D341Med (cell line): Measurements from ENCODE around the gene FNIP2.
"Not testable (repeated sequence)": the region's sequence is repeated elsewhere in the genome, so short reads cannot be mapped to it uniquely, and the experiment has no call there.

ENCODE experiments used
- DNase-seq: peaks from one replicate; pipeline ENCODE4 v3.0.0; 2012; ENCODE audit warnings: low spot score

The FNIP2 gene

DNA sequence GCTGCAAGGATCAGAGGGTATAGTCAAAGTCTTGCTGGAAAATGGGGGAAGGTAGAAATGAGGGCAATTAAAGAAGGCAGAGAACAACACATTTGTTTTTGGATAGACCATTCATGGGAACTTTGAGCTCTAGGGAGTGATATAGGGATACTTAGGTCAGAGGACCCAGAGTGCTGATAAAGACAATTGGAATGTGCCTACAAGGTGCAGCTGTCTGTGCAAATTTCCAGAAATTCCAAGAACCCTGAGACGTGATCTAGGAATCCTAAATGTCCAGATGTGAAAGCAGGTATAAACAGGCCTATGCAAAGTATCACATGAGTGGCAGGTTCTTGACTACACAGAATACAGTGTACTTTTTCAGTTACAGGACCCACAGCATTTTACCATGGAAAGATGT, 24.2 kb downstream of the FNIP2 start:
- DNase-seq = no peak

DNA sequence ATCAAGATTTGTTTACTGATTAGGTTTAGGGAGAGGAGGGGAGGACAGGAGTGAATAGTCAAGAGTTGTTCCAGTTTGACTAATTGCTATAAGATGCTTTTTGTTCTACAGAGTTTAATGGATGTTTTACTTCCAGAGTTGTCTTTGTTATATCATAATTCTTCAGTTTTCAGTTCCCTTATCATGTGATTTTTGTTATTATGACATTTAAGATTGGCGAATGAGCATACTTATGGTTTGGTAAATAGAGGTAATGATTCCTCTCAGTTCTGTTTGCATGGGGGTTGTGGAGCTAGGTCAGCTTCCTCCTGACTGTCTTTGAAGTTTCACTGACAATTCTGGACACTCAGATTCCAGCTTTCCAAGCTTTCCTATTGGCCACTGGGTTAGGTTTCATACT, 24.6 kb downstream of the FNIP2 start:
- not testable (repeated sequence) for DNase-seq

DNA sequence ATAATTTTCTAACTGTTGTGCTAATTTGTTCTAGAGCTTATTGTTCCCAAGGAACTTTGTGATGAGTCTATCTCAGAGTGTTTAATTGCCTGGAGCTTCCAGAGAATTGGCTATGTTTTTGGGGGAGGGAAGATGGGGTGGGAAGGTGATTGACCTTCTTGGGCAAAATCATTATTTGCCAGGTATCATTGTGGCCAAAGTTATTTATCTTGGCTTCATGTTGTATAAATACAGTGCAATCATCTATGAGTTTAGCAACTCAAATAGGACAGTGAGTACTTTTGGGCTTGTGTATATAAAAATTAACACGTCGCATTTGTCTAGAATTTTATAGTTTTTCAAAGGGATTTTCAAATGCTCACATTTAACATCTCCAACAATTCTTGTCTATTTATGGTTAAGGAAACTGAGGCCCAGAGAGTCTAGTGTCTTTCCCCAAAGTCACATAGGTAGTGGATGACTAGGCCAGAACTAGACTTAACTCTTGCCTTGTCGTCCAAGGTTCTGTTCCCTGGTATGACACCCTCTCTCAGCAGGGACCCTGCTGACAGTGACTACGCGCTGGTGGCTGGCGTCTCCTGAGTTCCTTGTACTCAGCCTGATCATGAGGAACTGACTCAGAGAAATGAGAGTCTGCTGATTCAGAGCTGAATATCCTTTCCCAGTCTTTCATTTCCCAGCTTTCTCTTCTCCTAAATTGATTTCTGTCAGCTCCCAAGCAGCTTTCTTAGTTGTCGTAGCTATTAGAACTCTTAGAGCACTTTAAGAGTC, 27.7 kb downstream of the FNIP2 start:
- DNase-seq = no peak

DNA sequence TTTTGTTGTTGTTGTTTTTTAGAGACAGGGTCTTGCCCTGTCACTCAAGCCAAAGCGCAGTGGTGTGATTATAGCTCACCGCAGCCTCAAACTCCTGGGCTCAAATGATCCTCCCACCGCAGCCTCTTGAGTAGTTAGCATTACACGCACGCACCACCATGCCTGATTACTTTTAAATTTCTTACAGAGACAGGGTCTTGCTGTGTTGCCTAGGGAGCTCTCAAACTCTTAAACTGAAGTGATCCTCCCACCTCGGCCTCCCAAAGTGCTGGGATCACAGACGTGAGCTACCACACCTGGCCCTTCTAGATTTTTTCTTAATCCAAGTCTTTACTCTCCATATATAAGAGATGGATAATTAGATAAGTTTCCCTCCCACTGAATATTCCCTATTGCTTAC, 29.2 kb downstream of the FNIP2 start:
- DNase-seq = no peak

DNA sequence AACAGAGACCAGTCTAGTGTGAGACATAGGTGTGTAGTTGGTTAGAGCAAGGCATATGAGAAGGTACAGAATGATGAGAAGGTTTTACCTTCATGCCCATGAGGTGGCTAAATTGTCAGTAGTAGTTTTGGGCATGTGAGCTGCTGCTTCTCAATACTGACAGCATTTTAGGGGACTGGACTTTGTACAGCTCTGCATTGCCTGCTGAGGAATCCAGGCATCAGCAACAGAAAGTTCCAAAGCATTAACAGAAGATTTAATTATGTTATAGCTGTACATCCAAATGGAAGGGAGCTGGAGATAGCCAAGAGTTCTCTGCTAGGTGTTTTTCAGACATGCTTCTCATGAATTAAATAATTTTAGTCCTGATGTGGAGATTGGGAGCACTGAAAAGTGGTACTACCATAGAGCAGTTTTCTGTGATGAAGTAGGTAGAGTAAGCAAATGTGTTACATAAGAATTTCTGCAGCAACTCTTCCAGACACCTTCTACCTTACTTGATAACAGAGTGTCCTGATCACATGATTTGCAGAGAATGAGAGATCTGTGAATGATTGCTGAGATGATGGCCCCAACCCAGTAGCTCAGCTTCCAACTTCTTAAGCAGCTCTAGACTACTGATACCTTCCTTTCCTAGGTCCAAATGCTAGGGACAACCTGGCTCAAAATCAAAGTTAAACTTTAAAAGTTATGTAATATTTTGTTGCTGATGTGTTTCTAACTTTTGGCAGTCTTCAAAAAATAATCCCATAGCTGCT, 30.4 kb downstream of the FNIP2 start:
- DNase-seq = no peak

DNA sequence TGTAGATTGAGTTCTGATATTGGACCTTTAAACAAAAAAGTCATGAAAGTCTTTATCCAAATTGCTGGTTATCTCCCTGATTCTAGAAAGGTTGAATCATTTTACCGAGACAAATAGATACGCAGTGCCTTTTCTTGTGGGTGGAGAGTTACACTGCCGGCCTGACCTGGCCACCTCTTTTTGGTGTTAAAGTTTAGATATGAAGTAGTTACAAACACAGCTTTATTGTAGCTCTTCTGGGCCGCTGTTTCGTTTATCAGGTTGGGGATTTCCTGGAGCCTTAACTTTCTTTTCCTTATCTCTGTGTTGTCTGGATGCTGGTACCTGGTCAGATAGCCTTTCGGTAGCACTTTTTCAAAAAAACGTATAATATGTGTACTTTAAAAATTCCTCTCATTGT, 31.0 kb downstream of the FNIP2 start:
- DNase-seq = no peak

DNA sequence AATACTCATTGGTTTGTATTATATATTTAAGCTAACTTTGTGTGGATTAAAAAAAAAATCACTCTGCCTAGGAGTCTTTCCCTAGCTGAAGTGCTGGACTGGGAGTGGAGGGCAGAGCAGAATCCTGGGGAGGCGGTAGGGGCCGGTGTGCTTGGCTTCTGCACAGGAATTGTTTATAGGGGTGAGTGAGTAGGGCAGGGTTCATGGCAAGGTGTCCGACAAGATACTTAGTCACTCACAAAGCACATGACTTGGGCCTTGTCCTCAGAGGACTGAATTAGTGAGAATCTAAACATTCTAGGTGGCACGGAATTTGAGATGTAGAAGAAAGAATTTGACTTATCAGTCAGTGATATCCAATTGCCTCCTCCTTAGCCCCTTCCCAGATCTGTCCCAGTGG, 32.2 kb downstream of the FNIP2 start:
- no peak for DNase-seq

DNA sequence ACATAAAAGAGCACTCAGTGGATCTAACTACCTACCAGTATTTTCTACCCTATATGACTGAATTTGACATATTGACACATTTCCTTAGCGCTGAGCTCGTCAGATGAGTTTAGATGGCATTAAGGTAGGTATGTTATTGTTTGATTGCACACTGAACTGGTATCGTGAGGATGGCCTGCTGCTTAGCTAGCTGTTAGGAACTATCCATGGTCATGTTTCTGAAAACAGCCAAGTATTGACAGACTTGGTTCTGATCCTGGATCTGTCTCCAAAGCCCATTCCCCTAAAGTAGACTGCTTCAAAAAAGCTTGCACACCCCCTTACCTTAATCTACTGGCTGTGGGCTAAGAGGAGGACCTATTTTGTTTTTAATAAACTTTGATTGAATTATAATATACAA, 32.9 kb downstream of the FNIP2 start:
- DNase-seq = no peak

DNA sequence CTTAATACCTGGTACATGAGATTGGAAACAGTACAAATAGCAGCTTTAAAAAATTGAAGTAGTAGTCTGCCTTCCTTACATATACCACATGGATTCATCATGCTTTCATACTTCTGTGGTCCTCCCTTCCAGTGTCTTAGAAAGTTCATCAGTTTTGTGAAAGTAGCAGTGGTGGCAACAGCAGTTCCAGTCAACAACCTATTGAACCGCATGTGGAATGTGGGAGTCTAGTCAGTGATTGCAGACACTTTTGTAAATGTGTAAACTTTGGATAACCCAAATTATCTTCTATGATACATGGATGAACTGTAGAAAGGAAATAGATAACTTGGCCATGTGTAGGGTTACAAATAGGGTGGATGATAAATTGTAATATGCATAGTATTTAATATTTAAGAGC, 34.1 kb downstream of the FNIP2 start:
- DNase-seq = no peak

DNA sequence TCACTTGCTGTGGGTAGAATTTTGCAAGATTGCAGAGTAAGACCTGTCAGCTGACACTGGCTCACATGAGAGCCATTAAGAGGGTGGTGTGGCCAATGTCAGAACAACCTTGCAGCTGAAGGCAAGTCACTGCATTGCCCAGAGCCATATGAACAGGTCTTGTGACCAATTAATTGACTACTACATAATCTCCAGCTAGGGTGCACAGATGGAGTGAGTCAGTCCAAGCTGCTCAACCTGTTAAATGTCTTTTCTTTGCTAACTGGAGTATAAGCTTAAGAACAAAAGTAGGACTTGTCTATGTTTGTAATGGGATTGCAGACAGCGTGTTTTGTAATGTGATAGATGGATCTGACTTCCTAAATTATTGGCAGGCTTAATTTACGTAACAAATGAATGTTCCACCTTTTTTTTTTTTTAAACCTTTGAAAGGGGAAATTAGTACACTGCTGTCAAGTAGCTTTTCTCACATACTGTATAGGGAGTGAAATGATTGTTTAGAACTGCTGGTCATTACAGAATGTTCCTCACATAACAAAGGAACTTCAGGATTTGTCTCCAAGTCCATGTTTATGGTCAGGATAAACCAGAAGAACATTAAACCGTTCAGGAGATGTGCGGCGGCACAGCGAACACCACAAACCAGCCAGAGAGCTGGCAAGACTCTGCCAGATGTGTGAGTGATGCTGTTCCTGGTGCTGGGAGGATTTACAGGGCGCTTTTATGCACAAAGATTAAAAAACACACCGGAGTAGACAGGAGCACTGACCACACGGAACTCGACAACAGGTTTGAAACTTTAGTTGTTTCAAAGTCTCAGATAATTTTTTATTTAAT, 37.0 kb downstream of the FNIP2 start:
- DNase-seq = peak; percentile 77

DNA sequence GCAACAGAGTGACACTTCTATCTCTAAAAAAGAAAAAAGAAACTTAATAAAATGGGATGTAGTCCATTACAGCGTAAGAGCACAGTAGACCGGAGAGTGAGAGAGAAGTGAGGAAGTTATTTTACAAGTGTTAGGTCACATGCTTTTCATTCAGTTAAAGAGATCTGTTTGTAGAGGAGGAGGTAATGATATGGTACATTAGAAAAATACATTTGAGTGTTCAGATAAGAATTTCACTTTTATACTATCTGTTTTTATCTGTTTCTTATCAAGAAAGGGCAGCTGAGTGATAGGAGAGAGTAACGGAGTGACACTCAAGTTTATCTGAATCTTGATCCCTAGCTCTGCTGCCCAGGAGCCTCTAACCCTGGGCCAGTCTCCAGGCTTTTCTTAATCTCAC, 38.9 kb downstream of the FNIP2 start:
- no peak for DNase-seq

DNA sequence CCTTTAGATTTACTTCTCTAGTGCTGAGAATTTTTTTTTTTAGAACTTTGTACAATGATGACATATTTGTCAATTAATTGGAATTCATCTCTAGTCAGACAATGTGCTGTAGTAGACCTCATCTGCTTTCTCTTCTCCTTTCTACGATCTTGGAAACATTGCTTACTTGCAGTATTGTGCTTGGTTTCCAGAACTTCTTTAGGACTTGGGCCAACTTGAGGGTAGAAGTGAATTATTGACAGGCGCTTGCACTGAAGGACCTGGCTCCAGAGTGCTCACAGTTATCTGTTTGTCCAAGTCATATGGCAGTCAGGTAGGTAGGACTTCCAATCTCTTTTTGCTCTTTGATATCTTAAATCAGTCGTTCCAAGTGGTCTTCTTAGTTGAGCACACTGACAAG, 39.6 kb downstream of the FNIP2 start:
- no peak for DNase-seq

DNA sequence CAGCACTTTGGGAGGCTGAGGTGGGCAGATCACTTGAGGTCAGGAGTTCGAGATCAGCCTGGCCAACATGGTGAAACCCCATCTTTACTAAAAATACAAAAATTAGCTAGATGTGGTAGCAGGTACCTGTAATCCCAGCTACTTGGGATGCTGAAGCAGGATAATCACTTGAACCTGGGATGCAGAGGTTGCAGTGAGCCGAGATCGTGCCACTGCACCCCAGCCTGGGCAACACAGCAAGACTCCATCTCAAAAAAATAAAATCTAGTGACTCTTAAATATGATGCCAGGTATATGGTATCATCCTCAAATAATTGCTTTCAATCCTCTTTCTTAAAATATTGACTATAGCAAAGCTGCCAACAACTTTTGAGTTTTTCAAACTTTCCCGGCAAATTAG, 40.4 kb downstream of the FNIP2 start:
- DNase-seq = not testable (repeated sequence)

DNA sequence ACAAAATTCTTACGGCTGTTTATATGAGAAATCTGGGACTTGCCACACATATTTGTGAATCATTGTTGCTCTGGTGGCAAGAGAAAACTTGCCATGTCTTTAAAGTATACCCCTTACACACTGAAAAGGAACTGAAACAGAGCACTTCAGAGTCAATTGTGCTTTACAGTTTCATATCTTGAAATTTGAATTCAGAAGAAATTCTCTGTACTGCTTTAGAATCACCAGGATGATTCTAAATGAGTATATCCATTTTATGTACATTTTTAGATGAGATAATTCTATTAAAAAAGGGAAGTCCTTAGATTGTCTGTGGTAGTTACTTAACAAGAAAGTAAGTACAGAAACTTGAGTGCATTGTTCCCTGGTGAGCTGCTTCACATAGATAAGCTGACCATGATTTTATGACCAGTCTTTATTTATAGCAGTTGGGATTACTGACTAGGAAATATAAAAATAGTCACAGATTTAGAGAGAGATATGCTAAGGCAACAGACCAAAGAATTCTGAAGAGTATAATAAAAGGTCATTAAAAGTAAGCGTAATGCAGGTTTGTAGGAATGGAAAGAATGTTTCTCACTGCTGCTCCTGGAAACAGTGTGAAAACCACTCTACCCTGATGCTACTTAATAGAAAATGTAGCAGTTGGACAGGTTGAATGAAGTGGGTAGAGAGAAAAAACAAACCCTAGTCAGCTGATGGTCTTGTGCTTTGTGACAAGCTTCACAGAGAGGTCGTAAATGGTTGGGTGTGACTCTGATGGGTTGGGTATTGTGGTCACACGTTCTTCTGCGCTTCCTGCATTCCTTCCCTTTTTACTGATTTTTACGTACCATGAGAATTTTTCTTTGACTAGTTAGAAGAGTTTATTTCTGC, 41.0 kb downstream of the FNIP2 start:
- DNase-seq = no peak

DNA sequence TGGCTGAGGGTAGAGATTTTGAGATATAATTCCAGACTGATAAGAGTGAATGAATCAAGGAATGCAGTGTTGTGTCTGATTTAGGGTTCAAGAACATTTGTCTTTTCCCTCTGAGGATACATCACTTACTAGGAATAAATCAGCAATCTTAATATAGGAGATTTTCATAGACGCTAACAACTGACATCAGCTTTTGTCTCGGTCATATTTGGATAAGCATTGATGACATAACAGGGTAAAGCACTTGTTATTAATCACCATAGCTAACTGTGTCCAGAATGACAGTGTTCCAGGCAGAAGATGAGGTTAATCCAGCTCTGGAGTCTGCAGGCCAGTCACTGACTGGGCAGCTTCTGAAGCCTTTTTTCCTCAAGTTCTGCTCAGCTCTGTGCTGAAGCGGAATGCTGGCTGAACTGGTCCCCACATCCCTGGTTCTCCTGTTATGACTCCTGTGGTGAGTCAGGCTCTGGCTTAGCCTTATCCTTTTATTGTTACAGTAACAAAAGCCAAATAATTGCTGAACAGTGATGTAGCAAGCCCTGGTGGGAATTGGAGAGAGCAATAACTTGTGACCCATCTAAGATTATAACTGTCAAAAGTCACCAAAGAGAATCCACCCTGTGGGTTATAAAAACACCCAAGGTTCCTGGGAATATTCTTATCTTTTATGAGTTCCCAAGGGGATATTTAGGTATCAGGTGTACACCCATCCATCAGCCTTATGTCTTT, 41.8 kb downstream of the FNIP2 start:
- no peak for DNase-seq

DNA sequence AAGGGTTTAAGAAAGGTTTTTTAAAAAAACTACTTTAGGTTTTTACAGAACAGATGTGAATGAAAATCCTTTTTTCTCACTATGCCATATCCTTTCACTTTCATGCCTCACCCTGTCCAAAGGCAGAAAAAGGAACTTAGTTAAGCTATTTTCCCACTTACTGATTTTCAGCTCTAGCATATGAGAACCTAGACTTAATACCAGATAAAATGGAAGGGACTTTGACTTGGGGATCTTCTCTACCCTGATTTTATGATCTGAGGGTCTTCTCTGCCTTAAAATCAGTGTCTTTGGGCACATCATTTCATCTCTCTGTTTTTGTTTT, 42.4 kb downstream of the FNIP2 start:
- DNase-seq = no peak

DNA sequence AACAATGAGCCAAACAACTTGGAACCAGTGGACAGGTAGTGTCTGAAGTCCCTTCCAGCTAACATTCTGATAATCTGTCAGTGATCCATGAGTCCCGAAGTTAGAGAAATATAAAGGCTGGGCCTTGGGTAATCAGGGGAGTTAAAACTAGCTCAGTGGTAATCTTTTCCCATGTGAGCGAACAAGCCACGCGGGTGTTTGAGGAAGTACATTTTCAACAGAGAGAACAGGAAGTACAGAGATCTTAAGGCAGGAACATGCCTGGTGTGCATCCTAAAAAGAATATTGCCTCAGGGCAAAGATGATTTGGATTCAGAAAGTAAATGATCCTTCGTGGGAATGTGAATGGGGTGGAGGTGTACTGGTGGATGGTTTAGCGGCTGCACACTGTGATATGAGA, 42.9 kb downstream of the FNIP2 start:
- no peak for DNase-seq

DNA sequence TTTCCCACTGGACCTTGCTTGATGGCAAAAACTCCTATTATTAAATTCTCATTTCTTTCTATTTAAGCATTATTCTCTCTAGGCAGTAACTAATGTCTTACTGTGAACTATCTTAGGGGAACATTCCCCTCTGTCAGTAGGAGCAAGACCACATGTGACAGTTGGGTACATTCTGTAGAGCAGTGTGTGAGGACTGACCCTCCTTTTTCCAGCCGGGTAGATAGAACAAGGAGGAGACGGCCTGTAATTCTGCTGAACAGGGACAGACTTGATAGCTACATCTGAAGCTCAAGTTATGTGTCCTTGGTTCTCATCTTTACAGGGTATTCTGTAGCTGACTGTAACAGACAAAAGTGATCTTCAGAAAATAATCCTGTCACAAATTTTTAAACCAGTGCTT, 43.3 kb downstream of the FNIP2 start:
- DNase-seq = no peak

DNA sequence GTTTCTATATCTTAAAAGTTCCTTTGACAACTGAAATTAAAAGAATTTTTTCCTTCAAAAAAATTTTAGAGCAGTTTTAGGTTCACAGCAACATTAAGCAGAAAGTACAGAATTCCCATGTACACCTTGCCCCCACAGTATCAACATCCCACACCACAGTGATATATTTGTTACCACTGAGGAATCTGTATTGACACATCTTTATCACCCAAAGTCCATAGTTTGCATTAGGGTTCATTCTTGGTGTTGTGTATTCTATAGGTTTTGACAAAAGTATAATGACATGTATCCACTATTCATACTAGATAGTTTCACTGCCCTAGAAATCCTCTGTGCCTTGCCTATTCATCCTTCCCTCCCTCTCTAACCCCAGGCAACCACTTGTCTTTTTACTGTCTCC, 43.7 kb downstream of the FNIP2 start:
- DNase-seq = no peak

DNA sequence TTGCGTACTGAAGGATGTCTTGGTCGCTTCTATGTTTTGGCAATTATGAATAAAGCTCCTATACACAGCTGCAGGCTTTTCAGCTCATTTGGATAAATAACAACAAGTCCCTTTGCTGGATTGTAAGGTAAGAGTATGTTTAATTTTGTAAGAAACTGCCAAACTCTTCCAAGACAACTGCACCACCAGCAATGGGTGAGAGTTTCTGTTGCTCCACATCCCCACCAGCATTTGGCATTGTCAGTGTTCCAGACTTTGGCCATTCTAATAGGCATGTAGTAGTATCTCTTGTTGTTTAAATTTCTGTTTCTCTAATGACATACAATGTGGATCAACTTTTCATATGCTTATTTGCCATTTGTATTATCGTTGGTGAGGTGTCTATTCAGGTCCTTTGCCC, 44.3 kb downstream of the FNIP2 start:
- DNase-seq = no peak

DNA sequence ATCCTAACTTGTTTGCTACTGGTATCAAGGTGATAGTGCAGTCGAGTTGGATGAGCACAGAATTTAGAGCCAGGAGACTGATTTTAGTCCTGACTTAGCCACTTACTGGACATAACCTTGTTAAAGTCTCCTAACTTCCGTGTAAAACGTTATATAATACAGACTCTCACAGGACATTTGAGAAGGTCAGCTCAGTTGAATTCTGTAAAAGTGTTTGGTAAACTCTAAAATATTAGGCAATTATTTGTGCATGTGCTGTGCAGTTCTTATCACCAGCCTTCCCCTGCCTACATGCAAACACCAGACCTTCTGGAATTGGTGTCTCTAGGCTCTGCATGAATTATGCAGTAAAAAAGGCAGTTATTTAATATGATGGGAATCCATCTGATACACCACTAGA, 45.4 kb downstream of the FNIP2 start:
- no peak for DNase-seq
